PC-3 (cell line): ENCODE data around the gene HRH3.

ENCODE experiments used
- EZH2 ChIP-seq: fragments of 300-600 bp; sonication (generic); IDR thresholded peaks from one replicate; pipeline ENCODE4 v1.6.1; 2017; ENCODE audit warnings: antibody characterized with exemption, mild to moderate bottlenecking, low read length; ENCODE audit not compliant: unreplicated experiment
- EZH2phosphoT487 ChIP-seq: fragments of 300-600 bp; sonication (generic); IDR thresholded peaks from 2 replicates; pipeline ENCODE4 v1.6.1; 2018; ENCODE audit warnings: mild to moderate bottlenecking, antibody characterized with exemption, low read length, borderline replicate concordance
- TF ChIP-seq, protein P1 (sequence below): fragments of 300-600 bp; sonication (generic); conservative IDR thresholded peaks from 2 replicates; pipeline ENCODE4 v1.5.1; 2017; ENCODE audit warnings: antibody characterized with exemption, low read depth, mild to moderate bottlenecking, low read length

DNA sequence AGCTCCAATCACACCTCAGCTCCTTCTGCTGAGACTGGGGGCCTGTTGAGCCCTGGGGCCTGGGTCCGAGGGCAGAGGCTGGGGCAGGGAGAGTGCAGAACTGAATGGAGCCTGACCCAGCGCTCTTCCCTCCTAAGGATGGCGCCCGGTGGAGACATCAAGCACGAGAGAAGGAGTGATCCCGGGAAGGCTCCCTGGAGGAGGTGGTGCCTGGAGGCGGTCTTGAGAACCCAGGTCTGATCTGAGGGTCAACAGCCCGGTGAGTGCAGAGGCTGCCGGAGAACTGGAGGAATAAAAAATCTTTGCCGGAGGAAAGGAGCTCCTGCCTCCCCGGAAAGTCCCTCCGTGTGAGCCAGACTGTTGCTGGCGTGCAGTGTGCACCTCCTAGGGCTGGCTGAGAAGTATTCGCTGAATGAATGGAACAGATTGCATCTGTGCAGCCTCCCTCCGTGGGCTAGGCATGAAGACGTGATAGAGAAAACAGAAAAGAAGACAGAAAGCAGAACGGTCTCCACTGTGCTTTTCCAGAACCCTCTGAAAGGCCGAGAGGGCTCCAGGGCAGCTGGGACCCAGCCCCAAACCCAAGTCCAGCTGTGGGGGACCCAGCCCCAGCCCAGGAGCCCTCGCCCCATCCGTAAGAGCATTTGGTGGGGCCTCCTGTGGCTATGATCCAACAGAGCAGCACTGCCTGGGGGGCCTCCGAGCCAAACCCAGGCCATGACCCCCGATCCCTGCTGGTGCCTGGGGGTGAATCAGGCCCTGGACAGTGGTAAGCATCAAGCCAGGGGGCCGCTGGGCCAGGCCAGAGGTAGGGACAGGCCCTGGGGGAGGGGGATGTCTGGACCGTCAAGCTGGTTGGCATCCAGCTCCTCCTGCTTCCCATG lies 6.9 kb upstream of the HRH3 start:
- TF ChIP-seq, protein P1, sequence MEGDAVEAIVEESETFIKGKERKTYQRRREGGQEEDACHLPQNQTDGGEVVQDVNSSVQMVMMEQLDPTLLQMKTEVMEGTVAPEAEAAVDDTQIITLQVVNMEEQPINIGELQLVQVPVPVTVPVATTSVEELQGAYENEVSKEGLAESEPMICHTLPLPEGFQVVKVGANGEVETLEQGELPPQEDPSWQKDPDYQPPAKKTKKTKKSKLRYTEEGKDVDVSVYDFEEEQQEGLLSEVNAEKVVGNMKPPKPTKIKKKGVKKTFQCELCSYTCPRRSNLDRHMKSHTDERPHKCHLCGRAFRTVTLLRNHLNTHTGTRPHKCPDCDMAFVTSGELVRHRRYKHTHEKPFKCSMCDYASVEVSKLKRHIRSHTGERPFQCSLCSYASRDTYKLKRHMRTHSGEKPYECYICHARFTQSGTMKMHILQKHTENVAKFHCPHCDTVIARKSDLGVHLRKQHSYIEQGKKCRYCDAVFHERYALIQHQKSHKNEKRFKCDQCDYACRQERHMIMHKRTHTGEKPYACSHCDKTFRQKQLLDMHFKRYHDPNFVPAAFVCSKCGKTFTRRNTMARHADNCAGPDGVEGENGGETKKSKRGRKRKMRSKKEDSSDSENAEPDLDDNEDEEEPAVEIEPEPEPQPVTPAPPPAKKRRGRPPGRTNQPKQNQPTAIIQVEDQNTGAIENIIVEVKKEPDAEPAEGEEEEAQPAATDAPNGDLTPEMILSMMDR: no peak
- TF ChIP-seq EZH2phosphoT487: no peak
- TF ChIP-seq EZH2: no peak
